AML-193 (cell line): ENCODE results near the gene OR4F16.
"Not testable (repeated sequence)": the region's sequence is repeated elsewhere in the genome, so short reads cannot be mapped to it uniquely, and the experiment has no call there.

Experiments
- DNase-seq, 2 experiments: peaks; one replicate each; lab custom pipeline; 2025; lab: John Stamatoyannopoulos, UW

OR4F16 gene

GRCh38 chr1:686554-686953 is at the start of gene OR4F16:
TSS of gene OR4F16 (minus strand) at chr1:686654. CDS start at chr1:686654, 0 bp downstream.
- DNase-seq, result not testable (repeated sequence)

- not testable (repeated sequence) for DNase-seq
Observed at GRCh38 chr1:733649-734048, 47.2 kb upstream of the OR4F16 start.

- not testable (repeated sequence) for DNase-seq
Observed at GRCh38 chr1:727040-727439, 40.6 kb upstream of the OR4F16 start.
